ENCODE data around the gene RIMS4. TPM values are rescaled to one million over a fixed set of nuclear protein-coding genes. Genes with fewer than 3 reads are reported as not detected.

Gene RIMS4
- total and polyA plus RNA-seq, 9 of the 15 experiments (the other 6 are each of a cell fraction or from before 2014, with no cell fraction given), result 0.04 TPM; not detected in 8

GRCh38 chr20:44707018-44707579 lies 103.2 kb downstream of the RIMS4 start:
- in situ Hi-C loops (cut with MboI) (no loop called here), intact Hi-C loops (cut with micrococcal nuclease) (no loop called here)
- H3K4me3 ChIP-seq, result no peak overlapping the region
- no peaks in the 10 kb centered on the region for H3K9me3 ChIP-seq (replicated peaks; ENCODE audit: control insufficient read depth, insufficient read depth, low read depth, low read length)
- ChIA-PET CTCF (ENCODE audit: low intra/inter-chr PET ratio) (no interaction called here), POLR2A (interaction anchor here (0.6 kb wide), 1 partner anchor 389 kb away, joined by 3 read pairs; no protein-coding TSS in a partner anchor)
- no peaks in the 10 kb centered on the region for H3K4me1 ChIP-seq (replicated peaks in 1 of 2; ENCODE audit: control insufficient read depth in 2 of 2, insufficient read depth in 2 of 2, low read length in 2 of 2)
- no peak overlapping the region for H3K4me2 ChIP-seq (ENCODE audit: insufficient read depth, low read length)
- WGBS (ENCODE audit: insufficient coverage, low coverage, missing lambda C conversion rate), result 3% methylated on average over 5 of the region's 5 CpGs
- peaks cover 24 to 46% of the 10 kb centered on the region in 2 experiments for H3K27me3 ChIP-seq (ENCODE audit: control insufficient read depth in 2 of 2, insufficient read depth in 2 of 2, low read length in 2 of 2)
- H3K79me2 ChIP-seq (ENCODE audit: control insufficient read depth, insufficient read depth, low read length), result no peaks in the 10 kb centered on the region
- no peak overlapping the region for H3K9ac ChIP-seq (ENCODE audit: insufficient read depth in 1 of 2, low read depth in 2 of 2, low read length in 2 of 2)
- H3K36me3 ChIP-seq (ENCODE audit: control insufficient read depth, insufficient read depth, low read length), result no peaks in the 10 kb centered on the region
- H3K27ac ChIP-seq (ENCODE audit: extremely low read depth, low read depth, low read length), result no peak overlapping the region
- TF ChIP-seq PATZ1 (CRISPR knock-in tag; IDR thresholded peaks at IDR 0.05; ENCODE audit: borderline replicate concordance) (no peak), MLLT1 (IDR thresholded peaks at IDR 0.05) (peak in 1 of 2 experiments; percentile 80; a peak in 2 of 4 replicates), ZMIZ1 (IDR thresholded peaks at IDR 0.05; ENCODE audit: low read depth in 2 of 2, low read length in 2 of 2) (0 out of 4 replicates have a peak, but pooled peaks of 1 of the 2 experiments have one; percentile 19), MECOM (CRISPR knock-in tag; IDR thresholded peaks at IDR 0.05) (no peak), HES1 (IDR thresholded peaks at IDR 0.05; ENCODE audit: low read depth) (no peak)
- FAIRE-seq, result no peak
- no peaks in the 10 kb centered on the region for H3K9me1 ChIP-seq (ENCODE audit: control insufficient read depth, insufficient read depth, low read length)
- BruUV-seq (replicated peaks), result no TSS peak
- no peak for DNase-seq (ENCODE audit: extremely low read depth in 1 of 4, low spot score in 3 of 4)
- no peak overlapping the region for H2AFZ ChIP-seq (ENCODE audit: low read depth, low read length)
- ATAC-seq, result no peak
- no peaks in the 10 kb centered on the region for H4K20me1 ChIP-seq (replicated peaks; ENCODE audit: control insufficient read depth, insufficient read depth, low read length)
